B cell (primary cell): ENCODE measurements around the gene FYN. TPM values are rescaled to one million over a fixed set of nuclear protein-coding genes. Genes with fewer than 3 reads are reported as not detected.
A peak's percentile ranks its signal among the peaks of the same experiment; 100 is the strongest.

ENCODE experiments used
- ATAC-seq: fragments of 200-7000 bp; cut with Tn5 transposase; one replicate; pipeline ENCODE4 v1.10.0; 2021; ENCODE audit warnings: low read depth, mild to moderate bottlenecking, moderate number of reproducible peaks, moderate library complexity
- CTCF ChIA-PET: fragments of 350-600 bp; sonication (Branson Sonifier 250); formaldehyde crosslinking; loops from one replicate; lab custom pipeline; 2021; ENCODE audit warnings: antibody characterized with exemption, inconsistent platforms; lab: Charles Lee
- POLR2A ChIA-PET: fragments of 350-600 bp; sonication (Branson Sonifier 250); formaldehyde crosslinking; loops from one replicate; lab custom pipeline; 2021; ENCODE audit warnings: antibody characterized with exemption; lab: Charles Lee
- DNase-seq: peaks from one replicate; pipeline ENCODE4 v3.0.0; 2013
- H2AFZ ChIP-seq: 2 replicates; pipeline ENCODE4 v1.6.1; 2012; ENCODE audit warnings: mild to moderate bottlenecking, low read depth, low read length; ENCODE audit not compliant: insufficient read depth, poor library complexity, severe bottlenecking
- H3K27ac ChIP-seq, 2 donors: 1 replicate in 1 of 2; 2 replicates in 1 of 2; pipeline ENCODE4 v1.5.1; 2012 to 2013; ENCODE audit warnings: low read length in 2 of 2, mild to moderate bottlenecking in 2 of 2, moderate library complexity in 1 of 2
- H3K27me3 ChIP-seq, 4 experiments: fragments of 200-600 bp in 1 of 4; sonication (generic) in 1 of 4; replicated peaks in 1 of 4; 1 replicate in 2 of 4; 2 replicates in 2 of 4; pipeline versions ENCODE4 v1.6.1 to v1.7.0; 2013 to 2016; ENCODE audit warnings: low read length in 3 of 4, mild to moderate bottlenecking in 2 of 4, mixed read lengths in 1 of 4, moderate library complexity in 1 of 4; ENCODE audit not compliant: insufficient read depth in 4 of 4, control insufficient read depth in 3 of 4; ENCODE audit errors: control extremely low read depth in 1 of 4
- H3K36me3 ChIP-seq, 2 experiments: replicated peaks in 1 of 2; 1 replicate in 1 of 2; 2 replicates in 1 of 2; pipeline versions ENCODE4 v1.6.1 to v1.7.1; 2013; ENCODE audit warnings: low read length in 1 of 2; ENCODE audit not compliant: insufficient read depth in 2 of 2, control insufficient read depth in 1 of 2; ENCODE audit errors: control extremely low read depth in 1 of 2, extremely low read depth in 1 of 2
- H3K4me1 ChIP-seq, 2 donors: fragments of 200-600 bp in 1 of 2; sonication (generic) in 1 of 2; 1 replicate in 1 of 2; 2 replicates in 1 of 2; pipeline versions ENCODE4 v1.5.1 to v1.6.1; 2013 to 2017; ENCODE audit warnings: low read length in 2 of 2; ENCODE audit not compliant: control insufficient read depth in 2 of 2, insufficient read depth in 2 of 2
- H3K4me2 ChIP-seq: replicated peaks from 2 replicates; pipeline ENCODE3; 2012; ENCODE audit warnings: mild to moderate bottlenecking, low read depth, low read length; ENCODE audit not compliant: poor library complexity, severe bottlenecking
- H3K4me3 ChIP-seq, 5 experiments: fragments of 200-600 bp in 1 of 5; sonication (generic) in 1 of 5; 1 replicate in 3 of 5; 2 replicates in 2 of 5; pipeline versions ENCODE4 v1.5.1 to v1.7.0; 2011 to 2016; ENCODE audit warnings: low read length in 4 of 5, mild to moderate bottlenecking in 4 of 5, low read depth in 2 of 5, control low read depth in 1 of 5, moderate library complexity in 1 of 5; ENCODE audit not compliant: insufficient read depth in 1 of 5; ENCODE audit errors: control extremely low read depth in 1 of 5, extremely low read depth in 1 of 5
- H3K79me2 ChIP-seq: fragments of 200-600 bp; sonication (generic); one replicate; pipeline ENCODE4 v1.6.0; 2016; ENCODE audit warnings: low read length; ENCODE audit not compliant: control insufficient read depth, insufficient read depth
- H3K9ac ChIP-seq: fragments of 200-600 bp; sonication (generic); 2 replicates; pipeline ENCODE4 v1.6.1; 2017; ENCODE audit warnings: mild to moderate bottlenecking, low read length, moderate library complexity
- H3K9me3 ChIP-seq, 3 donors: one replicate each; pipeline versions ENCODE4 v1.6.1 to v1.7.1; 2013; ENCODE audit warnings: low read length in 2 of 3; ENCODE audit not compliant: control insufficient read depth in 2 of 3, insufficient read depth in 1 of 3; ENCODE audit errors: control extremely low read depth in 1 of 3
- H4K20me1 ChIP-seq: 2 replicates; pipeline ENCODE4 v1.6.0; 2012; ENCODE audit warnings: mild to moderate bottlenecking, low read length; ENCODE audit not compliant: insufficient read depth, control insufficient read depth, poor library complexity, severe bottlenecking
- H3K27ac Mint-ChIP-seq: one replicate; pipeline ENCODE4 v1.8.0; 2021; ENCODE audit warnings: mixed read lengths
- H3K27me3 Mint-ChIP-seq: one replicate; pipeline ENCODE4 v1.8.0; 2021; ENCODE audit warnings: mixed read lengths
- H3K4me1 Mint-ChIP-seq: one replicate; pipeline ENCODE4 v1.8.0; 2021; ENCODE audit warnings: mixed read lengths
- H3K4me3 Mint-ChIP-seq: one replicate; pipeline ENCODE4 v1.8.0; 2021; ENCODE audit warnings: mixed read lengths
- H3K9me3 Mint-ChIP-seq: one replicate; pipeline ENCODE4 v1.8.0; 2022; ENCODE audit warnings: mixed read lengths; ENCODE audit not compliant: insufficient read depth
- EZH2 ChIP-seq: IDR thresholded peaks from 2 replicates; pipeline ENCODE4 v1.6.1; 2012; ENCODE audit warnings: borderline replicate concordance, low read depth, mild to moderate bottlenecking, moderate library complexity, low read length; ENCODE audit not compliant: insufficient read depth, poor library complexity, severe bottlenecking
- WGBS: methylation state at CpG from one replicate; pipeline ENCODE4 v1.1.5; 2013; ENCODE audit warnings: missing lambda C conversion rate; ENCODE audit not compliant: insufficient coverage; 5-methylcytosine and 5-hydroxymethylcytosine counted together
- intact Hi-C: fragments of 100-400 bp; cut with micrococcal nuclease; formaldehyde crosslinking; loops from one replicate; pipeline ENCODE4 v1.10.0; 2022
- polyA plus RNA-seq: library from polyadenylated mRNA; depleted of rRNA; stranded (reverse); fragments of >200 nt; gene quantifications from 2 replicates; pipeline ENCODE4 v1.2.3, GENCODE V29; 2012
- total RNA-seq, 2 donors: library from RNA; stranded (reverse); fragments of 120-200 nt in 1 of 2; gene quantifications; 1 replicate in 1 of 2; 2 replicates in 1 of 2; pipeline versions ENCODE4 v1.2.3 to v1.2.4, GENCODE V29; 2013 to 2022
- TF ChIP-seq, protein P1 (sequence below): fragments of 200-600 bp; IDR thresholded peaks from one replicate; pipeline ENCODE4 v1.8.0; 2022; ENCODE audit warnings: antibody characterized with exemption, mild to moderate bottlenecking

FYN gene
- total and polyA plus RNA-seq, 2 donors (not counting 1 experiment from before 2014, with no cell fraction given) = 54.1 to 94.0 TPM

DNA sequence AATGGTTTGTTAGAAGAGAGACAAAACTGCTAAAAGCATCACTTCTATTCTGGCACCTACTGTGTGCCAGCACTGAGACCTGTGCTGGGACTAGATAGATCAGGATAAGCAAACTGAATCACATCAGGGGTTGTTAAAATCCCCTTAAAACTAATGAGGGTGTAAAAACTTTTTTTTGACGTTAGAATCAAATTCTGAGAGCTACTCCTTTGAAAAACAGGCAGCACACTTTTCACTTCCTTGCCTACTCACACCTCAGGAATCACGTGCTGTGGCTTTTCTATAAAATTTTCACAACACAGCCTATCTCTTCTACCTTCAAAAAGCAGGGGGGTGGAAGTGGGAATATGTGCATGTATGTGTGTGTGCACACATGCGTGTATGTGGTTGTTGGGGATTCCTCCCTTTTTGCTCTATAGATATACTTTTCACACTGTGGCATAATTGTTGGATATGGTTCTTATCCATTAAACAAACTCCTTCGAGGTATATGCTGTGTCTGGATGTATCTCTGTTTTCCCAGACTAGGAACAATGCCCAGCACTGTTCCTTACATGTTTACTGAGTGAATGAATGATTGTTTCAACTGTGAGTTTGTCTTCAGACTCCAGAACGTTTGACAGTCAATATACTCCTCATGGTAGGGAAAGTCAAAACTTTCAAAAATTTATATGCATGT, 105.4 kb downstream of the FYN start:
- H3K79me2 ChIP-seq = peaks cover 4% of the 10 kb centered on the region
- ChIA-PET CTCF (no interaction called here), POLR2A (no interaction called here)
- no peak overlapping the region for H3K27ac ChIP-seq
- TF ChIP-seq EZH2 = no peak
- TF ChIP-seq, protein P1, sequence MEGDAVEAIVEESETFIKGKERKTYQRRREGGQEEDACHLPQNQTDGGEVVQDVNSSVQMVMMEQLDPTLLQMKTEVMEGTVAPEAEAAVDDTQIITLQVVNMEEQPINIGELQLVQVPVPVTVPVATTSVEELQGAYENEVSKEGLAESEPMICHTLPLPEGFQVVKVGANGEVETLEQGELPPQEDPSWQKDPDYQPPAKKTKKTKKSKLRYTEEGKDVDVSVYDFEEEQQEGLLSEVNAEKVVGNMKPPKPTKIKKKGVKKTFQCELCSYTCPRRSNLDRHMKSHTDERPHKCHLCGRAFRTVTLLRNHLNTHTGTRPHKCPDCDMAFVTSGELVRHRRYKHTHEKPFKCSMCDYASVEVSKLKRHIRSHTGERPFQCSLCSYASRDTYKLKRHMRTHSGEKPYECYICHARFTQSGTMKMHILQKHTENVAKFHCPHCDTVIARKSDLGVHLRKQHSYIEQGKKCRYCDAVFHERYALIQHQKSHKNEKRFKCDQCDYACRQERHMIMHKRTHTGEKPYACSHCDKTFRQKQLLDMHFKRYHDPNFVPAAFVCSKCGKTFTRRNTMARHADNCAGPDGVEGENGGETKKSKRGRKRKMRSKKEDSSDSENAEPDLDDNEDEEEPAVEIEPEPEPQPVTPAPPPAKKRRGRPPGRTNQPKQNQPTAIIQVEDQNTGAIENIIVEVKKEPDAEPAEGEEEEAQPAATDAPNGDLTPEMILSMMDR = no peak
- H3K9ac ChIP-seq = no peak overlapping the region
- intact Hi-C loops = no loop called here
- H3K4me2 ChIP-seq = no peak overlapping the region
- Mint-ChIP-seq H3K9me3 (peaks cover 5% of the 10 kb centered on the region), H3K27me3 (no peaks in the 10 kb centered on the region), H3K4me1 (peaks cover 60% of the 10 kb centered on the region), H3K27ac (peak overlapping the region; percentile 10), H3K4me3 (no peak overlapping the region)
- peaks cover 37 to 41% of the 10 kb centered on the region in 2 donors for H3K4me1 ChIP-seq
- WGBS = no CpG with 5 or more reads among the region's 5 CpGs
- H4K20me1 ChIP-seq = no peaks in the 10 kb centered on the region
- H3K36me3 ChIP-seq = no peaks in the 10 kb centered on the region
- H3K27me3 ChIP-seq = no peaks in the 10 kb centered on the region
- H3K4me3 ChIP-seq = no peak overlapping the region
- no peaks in the 10 kb centered on the region for H3K9me3 ChIP-seq
- DNase-seq = no peak
- no peak for ATAC-seq
- no peak overlapping the region for H2AFZ ChIP-seq

DNA sequence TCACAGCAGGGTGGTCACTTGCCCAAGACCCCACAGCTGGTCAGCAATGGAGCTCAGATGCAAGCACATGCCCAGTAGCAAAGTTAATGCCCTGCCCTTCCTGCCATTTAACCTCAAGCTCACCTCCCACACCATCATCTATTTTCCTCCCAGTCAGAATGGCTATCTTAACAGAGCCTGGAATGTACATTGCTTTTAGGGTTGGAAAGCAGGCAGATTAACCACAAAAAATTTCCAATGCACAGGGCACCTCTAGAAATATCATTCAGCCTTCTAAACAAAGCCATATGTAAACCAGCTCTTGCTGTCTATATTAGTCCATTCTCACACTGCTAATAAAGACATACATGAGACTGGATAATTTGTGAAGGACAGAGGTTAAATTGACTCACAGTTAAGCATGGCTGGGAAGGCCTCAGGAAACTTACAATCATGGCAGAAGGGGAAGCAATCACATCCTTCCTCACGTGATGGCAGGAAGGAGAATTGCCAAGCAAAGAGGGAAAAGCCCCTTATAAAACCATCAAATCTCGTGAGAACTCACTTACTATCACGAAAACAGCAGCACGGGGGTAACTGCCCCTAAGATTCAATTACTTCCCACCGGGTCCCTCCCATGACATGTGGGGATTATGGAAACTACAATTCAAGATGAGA, 106.9 kb downstream of the FYN start:
- ChIA-PET CTCF (no interaction called here), POLR2A (no interaction called here)
- Histone ChIP-seq H2AFZ (no peak overlapping the region), H3K27ac (no peak overlapping the region), H3K9me3 (no peaks in the 10 kb centered on the region), H3K4me3 (no peak overlapping the region), H3K79me2 (peaks cover 11% of the 10 kb centered on the region), H3K27me3 (no peaks in the 10 kb centered on the region), H3K36me3 (no peaks in the 10 kb centered on the region), H3K4me2 (no peak overlapping the region), H3K4me1 (peaks cover 52 to 56% of the 10 kb centered on the region in 2 donors), H3K9ac (no peak overlapping the region), H4K20me1 (no peaks in the 10 kb centered on the region)
- Mint-ChIP-seq H3K27me3 (no peaks in the 10 kb centered on the region), H3K4me1 (peaks cover 76% of the 10 kb centered on the region), H3K9me3 (peaks cover 5% of the 10 kb centered on the region), H3K4me3 (no peak overlapping the region), H3K27ac (peak overlapping the region; percentile 39)
- TF ChIP-seq, protein P1 = no peak
- TF ChIP-seq EZH2 = no peak
- ATAC-seq (no peak), DNase-seq (no peak)
- intact Hi-C loops = no loop called here
- no CpG with 5 or more reads among the region's 5 CpGs for WGBS
